NK-92 (cell line): ENCODE measurements around the gene PSD4.

Source experiments
- DNase-seq: peaks from one replicate; lab custom pipeline; 2025; ENCODE audit not compliant: unreplicated experiment; lab: John Stamatoyannopoulos, UW

Gene PSD4

DNA sequence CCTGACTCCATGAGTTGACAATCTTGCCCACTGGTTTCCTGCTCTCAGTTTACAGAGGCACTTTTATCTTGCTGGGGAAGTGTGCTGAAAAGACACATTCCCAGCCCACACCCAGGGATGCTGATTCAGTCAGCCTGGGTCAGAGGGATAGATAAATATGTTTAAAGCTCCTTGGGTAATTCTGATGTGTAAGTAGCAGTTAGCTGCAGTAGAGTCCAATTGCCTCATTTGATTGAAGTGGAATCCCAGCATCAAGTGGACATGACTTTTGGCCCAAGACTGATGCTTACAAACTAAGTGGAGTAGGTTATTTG, 29.4 kb downstream of the PSD4 start:
- DNase-seq: no peak

DNA sequence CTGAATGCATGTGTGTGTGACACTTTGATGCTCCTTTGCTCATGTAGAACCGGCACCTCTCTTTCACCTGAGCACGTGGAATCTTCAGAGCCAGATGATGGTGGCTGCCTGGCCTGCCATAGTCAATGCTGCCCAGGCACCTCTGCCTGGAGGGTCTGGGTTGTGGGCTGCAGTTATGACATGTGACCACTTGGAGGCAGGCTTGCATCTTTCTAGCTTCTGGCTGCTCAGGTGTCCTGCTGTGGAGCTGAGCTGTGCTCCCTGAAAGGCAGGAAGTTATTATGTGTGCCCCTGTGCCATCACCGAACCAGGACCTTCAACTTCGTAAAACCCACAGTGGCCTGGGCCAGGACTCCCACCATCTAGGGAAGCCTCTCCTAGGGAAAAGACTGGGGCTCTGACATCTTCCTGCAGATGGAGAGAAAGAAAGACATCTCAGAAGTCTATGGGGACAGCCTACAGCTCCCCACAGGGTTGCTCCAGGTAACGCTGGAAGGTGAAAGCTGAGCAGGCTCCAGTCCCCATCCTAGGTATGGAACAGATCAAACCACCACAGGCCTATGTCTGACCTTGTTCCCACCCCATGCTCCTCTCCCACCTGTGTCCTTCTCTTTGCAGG, 30.2 kb downstream of the PSD4 start:
- DNase-seq: no peak

DNA sequence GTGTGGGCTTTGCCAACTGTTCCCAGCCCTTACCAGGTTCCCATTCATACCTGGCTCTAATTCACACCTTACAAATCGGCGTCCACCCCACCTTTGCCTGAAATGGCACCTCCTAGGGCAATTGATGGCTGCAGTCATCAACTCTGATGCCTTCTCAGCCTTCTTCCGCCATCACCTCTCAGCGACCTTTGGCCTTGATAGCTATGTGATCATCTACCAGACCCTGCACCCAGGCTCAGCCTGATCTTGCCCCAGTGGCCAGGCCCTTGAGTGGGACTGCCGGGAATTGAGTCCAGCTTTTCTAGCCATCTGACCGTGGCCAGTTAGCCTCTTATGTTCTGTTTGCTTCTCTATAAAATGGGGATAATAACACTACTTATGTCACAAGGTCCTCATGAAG, 32.5 kb downstream of the PSD4 start:
- DNase-seq: no peak

DNA sequence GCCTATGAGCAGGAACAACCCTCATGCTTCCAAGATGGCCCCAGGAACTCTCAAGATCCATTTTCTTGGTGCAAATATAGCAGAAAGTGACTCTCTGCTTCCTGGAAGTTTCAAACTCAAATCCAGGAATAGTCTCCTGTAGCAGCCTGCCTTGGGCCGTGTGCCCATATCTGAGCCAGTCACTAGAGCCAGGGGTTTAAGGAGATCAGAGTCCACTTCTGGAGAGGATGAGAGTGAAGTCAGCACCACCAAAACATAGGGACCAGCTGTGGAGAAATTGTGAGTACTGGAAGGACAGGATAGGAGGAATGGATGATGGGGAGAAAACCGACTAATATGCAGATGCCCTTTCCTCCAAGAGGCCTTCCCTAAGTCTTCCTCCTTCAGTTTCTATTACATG, 33.2 kb downstream of the PSD4 start:
- DNase-seq: no peak

DNA sequence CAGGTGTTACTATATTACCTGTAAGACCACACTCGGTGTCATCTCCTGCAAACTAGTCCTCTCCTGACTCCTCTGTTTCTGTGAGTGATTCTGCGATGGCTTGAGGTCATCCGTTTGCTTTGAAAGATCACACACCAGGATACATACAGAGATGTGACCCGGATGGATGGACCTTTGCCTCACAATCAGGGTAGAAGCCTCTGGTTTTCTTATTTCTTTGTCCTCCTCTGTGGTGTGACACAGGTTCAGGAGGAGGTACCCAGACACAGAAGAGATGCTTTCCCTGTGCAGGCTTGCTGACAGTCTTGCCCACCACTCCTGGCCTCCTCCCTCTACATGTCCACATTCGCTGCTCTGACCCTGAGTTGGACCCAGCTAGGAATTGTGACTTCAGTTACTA, 34.6 kb downstream of the PSD4 start:
- no peak for DNase-seq

DNA sequence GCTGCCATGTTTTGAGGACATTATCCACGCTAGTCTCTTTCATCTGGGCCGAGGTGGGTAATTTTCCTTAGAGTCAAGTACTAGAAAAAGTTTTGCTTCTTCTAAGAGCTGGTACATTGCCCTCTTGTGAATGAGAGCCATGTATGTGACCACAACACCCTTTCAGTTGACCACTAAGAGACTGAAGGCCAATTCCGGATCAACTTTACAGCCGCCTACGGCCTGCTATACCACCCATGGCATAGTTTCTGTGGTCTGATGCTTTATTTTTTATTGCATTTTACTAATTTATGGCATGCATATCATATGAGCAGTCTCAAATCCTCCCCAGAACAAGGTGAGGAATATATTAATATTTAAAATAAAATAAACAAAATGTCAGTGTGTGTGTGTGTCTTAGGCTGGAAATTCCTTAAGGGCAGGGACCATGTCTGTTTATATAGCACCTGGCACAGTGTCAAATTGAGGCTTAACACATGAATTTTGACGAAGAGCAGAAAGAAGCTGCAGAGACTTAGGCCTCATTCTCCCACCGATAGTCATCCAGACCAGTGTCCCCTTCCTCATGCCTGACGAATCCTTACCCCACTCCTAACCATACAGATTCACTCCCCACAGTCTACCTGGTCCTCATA, 35.4 kb downstream of the PSD4 start:
- no peak for DNase-seq

DNA sequence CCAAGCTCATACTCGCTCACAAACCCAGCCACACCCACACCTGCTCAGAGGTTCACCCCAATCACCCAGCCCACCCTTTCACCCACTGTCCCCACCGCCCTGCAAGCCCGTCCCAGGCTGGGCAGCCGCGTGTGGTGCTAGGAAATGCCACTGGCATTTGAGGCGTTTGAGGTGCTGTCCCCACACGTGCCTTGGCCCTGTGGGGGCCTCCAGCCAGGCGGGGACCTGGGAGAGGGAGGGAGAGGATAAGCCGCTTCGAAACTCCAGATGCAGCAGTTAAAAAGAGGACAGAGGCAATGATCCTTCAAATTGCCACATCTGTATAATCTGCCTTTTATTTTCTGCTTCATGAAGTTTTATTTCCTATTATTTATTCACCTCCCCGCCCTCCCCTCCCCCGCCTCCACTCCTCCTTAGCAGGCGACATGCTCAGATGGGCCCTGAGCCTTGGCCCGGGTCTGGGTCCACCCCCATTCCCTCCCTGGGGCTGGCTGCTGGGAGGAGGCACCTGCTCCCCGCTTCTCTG, 35.9 kb downstream of the PSD4 start:
- DNase-seq: no peak

DNA sequence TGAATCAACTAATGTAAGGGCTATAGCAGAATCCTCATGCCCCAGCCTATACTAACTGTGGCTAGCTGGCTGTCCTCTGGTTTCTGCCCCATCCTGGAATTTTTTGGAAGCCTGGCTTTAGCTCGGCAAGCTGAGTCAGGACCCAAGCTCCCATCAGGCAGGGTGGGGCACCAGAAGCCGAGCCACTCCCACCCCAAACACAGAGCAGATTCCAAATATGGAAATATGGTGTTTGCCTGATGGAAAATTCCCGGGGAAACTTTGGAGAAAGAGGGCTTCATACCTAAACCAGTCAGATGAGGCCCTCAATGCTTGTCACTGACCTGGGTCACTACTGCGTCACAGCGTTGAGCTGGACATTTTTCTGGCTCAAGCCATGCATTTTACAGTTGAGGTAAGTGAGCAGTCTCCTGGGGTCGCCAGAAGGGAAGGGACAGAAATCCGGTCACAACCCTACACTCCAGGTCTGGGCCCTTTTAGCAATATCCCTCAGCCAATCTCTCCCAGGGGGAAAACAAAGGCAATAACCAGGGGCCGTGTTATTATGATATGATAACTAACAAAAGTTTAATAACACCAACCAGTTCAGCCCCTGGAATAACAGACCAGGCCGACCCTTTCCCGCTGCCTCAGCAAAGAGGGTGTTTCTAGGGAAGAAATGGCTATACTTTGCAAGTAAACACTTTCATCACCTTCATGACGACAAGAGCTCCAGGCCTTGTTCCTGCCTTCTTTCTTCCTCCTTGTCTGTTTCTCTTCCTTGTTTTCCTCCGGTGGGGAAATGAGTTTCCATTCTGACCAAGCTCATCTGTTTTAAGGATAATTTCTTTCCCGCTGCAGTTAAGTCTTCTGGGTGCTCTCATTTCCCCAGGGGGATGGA, 37.7 kb downstream of the PSD4 start:
- no peak for DNase-seq

DNA sequence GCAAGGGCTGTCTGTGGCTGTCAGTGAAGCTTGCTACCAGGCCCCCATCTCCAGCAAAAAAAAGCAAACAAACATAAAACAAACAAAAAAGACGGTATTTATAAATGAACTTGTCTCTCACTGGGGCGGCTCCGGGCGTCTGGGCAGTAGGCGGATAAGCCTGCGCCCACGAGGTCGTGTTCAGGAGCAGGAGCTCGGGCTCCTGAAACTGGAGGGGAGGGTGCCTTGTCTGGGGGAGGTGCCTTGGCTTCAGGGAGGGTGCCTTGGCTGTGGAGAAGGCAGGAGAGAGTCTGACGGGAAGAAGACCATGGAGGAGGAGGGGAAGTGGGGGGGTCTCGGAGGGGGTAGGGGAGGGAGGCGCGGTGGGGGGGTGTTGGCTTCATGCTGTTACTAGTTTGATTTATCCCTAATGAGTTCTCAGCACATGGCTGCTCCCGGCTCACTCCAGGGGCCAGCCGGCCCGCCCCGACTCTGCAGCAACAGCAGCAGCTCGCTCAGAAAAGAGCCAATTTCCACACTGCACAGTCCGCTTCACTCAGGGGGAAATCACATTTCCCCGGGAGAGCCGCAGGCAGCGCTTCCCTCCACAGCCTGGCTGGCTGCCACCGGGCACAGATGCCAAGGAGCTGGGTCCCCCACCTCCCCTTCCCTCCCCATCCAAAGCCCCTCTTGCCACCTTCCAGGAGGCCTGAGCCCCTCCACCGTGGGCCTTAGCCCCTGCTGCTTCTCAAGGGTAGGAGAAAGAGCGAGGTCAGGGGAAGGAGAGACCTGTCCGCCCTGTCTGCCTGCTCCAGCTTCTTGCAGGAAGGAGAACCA, 38.7 kb downstream of the PSD4 start:
- no peak for DNase-seq

DNA sequence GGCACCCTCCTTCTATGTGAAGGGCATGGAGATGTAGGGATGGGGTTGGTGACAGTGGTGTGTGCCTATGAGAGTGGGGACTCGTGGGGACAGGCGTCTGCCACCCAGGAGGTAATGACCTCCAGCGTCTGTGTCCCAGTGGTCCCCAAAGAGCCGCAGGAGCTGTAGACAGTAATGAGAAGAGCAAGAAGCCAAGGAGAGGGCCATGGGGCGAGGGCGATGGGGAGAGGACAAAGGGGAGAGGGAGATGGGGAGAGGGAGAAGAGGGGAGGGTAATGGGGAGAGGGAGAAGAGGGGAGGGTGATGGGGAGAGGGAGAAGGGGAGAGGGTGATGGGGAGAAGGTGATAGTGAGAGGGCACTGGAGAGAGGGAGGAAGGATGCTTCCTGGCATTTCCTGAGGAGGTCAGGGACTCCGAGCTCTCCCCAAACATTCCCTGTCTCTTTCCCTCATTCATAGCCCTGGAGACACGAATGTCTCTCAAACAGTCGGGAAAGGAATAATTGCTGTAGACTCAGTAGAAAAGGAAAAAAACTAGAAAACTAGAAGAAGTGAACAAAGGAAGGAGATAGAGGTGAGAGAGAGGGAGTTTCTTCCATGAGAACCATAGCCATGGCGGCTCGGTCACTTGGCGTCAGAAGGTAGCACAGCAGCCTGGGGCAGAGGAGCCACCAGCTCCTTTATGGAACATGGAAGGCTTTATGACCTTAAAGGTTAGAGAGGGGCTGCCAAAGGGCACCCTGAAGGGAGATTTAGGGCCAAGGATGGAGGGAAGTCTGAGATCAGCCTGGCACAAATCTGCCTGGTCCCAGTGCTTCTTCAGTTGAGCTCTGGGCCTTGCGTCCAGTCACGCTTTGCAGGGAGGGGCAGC, 39.5 kb downstream of the PSD4 start:
- DNase-seq: no peak

DNA sequence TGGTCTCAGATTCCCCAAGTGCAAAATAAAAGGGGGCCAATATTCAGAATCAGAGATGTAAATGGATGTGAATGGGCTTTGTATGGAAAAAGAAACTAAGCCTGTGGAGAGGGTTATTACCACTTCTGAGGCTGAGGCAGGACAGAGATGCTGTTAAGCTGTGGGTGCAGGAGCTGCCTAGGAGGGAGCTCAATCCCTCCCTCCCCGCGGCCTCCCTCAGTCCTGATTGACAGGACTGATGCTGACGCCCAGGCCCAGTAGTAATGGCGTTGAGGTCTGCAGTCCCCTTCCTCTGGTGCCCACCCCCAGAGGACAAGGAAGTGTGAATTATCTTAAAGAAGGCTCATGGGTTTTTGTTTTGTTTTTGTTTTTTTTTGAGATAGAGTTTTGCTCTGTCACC, 40.4 kb downstream of the PSD4 start:
- no peak for DNase-seq

DNA sequence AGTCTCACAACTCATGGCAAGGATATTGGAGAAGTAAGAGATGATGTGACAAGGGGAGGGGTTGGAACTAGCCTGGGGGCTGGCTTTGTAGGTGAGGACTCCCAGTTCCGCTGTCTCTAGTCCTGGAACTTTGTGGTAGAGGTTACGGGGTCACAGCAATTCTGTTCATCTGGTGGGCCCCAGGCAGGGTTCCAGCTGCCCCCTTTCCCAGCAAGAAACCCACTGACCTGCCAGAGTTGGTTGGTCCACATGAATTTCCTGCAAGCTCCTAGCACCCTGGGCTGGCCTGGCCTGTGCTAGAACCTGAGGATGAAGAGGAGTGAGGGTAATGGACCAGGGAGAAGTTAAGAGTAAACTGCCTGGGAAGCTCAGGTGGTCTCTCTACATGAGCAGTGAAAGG, 41.3 kb downstream of the PSD4 start:
- DNase-seq: no peak

DNA sequence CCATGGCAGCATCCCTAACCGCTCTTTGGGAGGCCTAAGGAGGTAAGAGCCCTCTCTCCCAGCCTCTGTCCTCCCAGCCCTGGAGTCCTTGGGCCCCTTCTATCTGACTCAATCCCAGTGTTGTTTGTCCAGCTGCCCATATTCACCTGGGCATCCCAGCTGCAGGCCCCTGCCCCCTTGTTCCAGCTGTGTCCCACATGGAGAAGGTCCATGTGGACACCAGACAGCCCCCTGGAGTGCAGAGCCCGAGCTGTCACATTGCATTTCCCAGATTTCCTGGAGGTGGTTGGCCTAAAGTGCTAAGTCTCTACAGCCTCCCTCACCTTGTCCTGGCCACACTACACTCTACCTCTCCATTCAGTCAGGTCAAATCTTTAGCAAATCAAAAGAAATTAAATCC, 42.5 kb downstream of the PSD4 start:
- DNase-seq: no peak

DNA sequence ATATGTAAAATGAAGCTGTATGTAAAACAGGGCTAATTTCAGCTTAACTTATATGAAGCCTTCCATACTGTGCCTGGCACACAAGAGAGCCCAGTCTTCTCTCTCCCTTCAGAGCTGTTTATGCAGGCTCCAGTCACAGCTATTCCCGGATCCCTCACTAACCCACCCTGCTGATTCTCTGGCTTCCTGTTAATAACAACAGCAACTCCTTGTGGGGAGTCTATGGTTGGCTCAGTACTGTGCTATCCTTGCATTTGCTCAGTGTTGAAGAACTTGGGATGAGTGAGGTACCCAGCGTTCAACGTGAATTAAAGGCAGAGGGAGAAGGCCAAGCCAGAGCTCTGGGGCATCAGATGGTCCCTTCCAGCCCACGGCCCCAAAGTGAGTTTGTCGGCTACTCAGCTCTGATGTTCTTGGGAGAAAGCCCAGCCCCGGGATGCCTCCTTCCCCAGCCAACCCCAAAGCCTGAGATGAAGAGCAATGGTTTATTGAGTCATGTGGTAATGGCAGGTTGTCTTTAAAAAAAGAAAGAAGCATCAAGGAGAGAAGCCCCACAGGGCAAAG, 43.2 kb downstream of the PSD4 start:
- no peak for DNase-seq

DNA sequence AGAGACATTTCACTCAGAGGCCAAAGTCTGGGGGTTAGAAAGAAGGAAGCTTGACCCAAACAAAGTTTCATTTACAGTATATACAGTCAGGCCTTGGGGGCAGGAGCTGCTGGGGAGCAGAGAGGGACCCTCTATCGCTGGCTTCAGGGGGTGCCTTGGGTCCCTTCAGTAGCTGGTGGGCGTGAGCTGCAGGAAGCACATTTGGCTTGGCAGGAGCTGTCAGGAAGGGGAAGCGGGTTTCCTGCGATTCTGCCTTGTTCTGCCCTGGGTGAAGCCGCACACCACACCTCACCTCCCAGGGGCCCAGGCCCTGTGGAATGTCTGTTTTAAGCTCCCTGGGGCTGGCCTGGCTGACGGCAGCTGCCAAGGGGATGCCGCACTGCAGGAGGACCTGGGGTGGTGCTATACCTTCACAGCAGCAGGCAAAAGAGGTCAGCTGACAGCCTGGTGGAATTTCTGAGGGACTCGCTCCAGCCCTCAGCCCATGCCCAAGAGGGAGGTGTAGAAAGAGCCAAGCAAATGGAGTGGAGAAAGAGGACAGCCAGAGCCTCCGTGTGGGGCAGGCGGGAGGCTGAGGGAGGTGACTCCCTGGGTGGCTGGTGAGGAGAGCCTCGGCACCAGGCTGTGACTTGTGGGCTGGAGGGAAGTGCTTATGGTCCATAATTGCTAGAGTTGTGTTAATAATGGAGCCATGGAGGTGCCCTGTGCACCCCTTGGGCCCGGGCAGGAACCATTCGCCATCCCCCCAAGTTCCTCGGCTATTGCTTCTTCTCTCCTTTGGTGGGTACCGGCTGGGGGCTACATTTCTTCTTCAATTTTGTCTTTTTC, 43.9 kb downstream of the PSD4 start:
- no peak for DNase-seq

DNA sequence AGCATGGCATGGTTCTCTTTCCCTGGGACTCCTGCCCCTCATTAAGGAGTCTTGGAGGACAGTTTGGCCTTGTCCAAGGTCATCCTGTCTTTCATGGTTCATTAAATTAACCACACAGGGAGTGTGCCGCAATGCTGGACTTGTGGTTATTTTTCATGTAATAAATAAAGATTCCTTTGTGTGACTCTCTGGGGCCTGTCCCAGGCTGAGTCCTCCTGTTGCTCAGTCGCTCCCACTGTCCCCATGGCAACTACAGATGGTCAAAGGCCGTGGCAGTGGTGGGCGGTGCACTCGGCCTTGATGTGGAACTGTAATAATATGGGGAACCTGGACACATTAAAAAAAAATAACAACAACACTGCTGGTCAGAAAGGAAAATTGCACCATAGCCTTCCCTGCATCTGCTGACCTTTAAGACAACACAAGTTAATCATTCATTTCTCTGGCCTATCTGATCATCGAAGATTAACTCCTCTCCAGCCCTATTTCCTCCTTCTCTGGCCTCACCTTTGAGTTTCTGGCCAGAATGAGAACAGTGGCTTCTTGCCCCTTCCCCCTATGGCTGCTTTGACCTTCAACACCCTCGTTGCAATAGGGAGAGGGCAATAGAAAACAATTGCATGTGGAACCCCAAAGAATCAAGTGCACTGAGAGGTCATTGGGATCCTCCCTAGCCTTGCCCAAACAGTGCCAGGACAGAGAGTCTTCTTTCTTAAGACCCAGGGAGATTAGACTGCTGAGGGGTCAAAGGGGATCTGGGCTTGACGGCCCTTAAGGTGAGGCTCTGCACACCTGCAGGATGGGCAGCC, 44.7 kb downstream of the PSD4 start:
- no peak for DNase-seq

DNA sequence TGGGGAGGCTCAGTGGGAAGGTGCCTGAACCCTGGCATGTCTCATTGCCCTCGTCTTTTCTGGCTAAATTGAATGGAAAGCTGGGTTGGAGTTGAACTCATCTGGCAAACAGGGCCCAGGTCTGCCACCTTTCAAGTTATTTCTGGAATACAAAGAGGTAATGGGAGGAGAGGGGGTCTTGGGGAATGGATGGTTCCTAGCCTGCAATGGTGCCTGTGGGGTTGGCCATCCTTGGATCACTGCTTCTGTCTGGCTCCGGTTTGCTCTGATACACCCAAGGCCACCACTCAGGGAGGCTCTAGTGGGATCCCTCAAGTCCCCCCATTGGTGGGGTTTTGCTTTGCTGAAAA, 45.3 kb downstream of the PSD4 start:
- no peak for DNase-seq

DNA sequence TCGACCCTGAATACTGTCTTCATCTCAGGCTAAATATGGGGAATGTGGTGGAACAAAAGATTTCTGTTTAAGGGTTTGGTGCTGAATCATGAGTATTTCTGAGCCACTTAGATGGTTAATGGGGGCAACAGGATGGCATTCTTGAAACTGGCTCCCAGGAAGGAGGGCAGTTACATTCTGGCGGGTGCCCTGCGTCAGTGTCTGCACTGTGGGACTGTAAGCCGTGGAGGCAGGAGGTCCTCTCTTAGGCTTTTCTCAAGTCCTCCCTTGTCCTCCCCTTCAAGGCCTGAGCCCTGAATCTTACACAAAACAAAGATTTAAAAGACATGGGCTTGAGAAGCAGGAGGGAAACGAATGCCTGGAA, 45.7 kb downstream of the PSD4 start:
- DNase-seq: no peak
